ENCODE data around the gene CACNA2D3. TPM values are rescaled to one million over a fixed set of nuclear protein-coding genes. Genes with fewer than 3 reads are reported as not detected.

The CACNA2D3 gene
- total RNA-seq, 1 donor from 2014 or later = 3.6 TPM

GRCh38 chr3:54676087-54676486 is 553.7 kb downstream of the CACNA2D3 start:
- DNase-seq (no peak), ATAC-seq (no peak)
- Histone ChIP-seq H3K4me1 (no peaks in the 10 kb centered on the region), H3K4me3 (no peak overlapping the region), H3K27me3 (ENCODE audit: low read depth) (no peaks in the 10 kb centered on the region), H3K9me3 (no peaks in the 10 kb centered on the region), H3K27ac (no peak overlapping the region), H3K36me3 (no peaks in the 10 kb centered on the region)
- intact Hi-C loops (cut with DNase I) = no loop called here
- TF ChIP-seq, protein P1, sequence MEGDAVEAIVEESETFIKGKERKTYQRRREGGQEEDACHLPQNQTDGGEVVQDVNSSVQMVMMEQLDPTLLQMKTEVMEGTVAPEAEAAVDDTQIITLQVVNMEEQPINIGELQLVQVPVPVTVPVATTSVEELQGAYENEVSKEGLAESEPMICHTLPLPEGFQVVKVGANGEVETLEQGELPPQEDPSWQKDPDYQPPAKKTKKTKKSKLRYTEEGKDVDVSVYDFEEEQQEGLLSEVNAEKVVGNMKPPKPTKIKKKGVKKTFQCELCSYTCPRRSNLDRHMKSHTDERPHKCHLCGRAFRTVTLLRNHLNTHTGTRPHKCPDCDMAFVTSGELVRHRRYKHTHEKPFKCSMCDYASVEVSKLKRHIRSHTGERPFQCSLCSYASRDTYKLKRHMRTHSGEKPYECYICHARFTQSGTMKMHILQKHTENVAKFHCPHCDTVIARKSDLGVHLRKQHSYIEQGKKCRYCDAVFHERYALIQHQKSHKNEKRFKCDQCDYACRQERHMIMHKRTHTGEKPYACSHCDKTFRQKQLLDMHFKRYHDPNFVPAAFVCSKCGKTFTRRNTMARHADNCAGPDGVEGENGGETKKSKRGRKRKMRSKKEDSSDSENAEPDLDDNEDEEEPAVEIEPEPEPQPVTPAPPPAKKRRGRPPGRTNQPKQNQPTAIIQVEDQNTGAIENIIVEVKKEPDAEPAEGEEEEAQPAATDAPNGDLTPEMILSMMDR (IDR thresholded peaks at IDR 0.05) = no peak

GRCh38 chr3:54681706-54682105 is 559.4 kb downstream of the CACNA2D3 start:
- no peak for DNase-seq
- TF ChIP-seq, protein P1 (IDR thresholded peaks at IDR 0.05) = no peak
- no peaks in the 10 kb centered on the region for H3K4me1 ChIP-seq

DNA sequence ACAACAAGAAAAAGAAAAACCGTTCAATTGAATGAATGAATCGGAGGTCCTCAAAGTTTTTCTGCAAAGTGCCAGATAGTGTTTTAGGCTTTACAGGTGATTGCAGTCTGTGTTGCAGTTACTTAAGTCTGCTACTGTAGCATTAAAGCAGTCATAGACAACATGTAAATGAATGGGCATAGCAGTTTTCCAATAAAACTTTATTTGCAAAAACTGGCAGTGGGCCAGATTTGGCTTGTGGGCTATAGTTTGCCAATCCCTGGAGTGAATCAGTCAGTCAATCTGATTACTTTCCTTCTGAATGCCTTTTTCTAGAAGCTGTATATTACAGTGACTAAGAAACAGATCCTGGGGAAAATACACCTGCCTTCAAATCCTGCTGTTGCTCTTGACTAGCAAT is 562.9 kb downstream of the CACNA2D3 start:
- no peaks in the 10 kb centered on the region for H3K4me1 ChIP-seq
- DNase-seq (no peak), ATAC-seq (no peak)
- no peaks in the 10 kb centered on the region for H3K36me3 ChIP-seq
- TF ChIP-seq, protein P1 (IDR thresholded peaks at IDR 0.05) = no peak
- H3K4me3 ChIP-seq = no peak overlapping the region
- H3K27me3 ChIP-seq (ENCODE audit: low read depth) = no peaks in the 10 kb centered on the region
- intact Hi-C loops (cut with DNase I) = no loop called here
- no peak overlapping the region for H3K27ac ChIP-seq
- no peaks in the 10 kb centered on the region for H3K9me3 ChIP-seq

More at GRCh38 chr3:54681706-54682105, 559.4 kb downstream of the CACNA2D3 start:
- Histone ChIP-seq H3K27ac (no peak overlapping the region), H3K27me3 (ENCODE audit: low read depth) (no peaks in the 10 kb centered on the region), H3K36me3 (no peaks in the 10 kb centered on the region), H3K4me3 (no peak overlapping the region), H3K9me3 (no peaks in the 10 kb centered on the region)
- no peak for ATAC-seq
- intact Hi-C loops (cut with DNase I) = no loop called here

GRCh38 chr3:54691289-54691771 is 569.0 kb downstream of the CACNA2D3 start:
- no peaks in the 10 kb centered on the region for H3K9me3 ChIP-seq
- no peak overlapping the region for H3K4me3 ChIP-seq
- DNase-seq (no peak), ATAC-seq (peak in 1 of 2 donors; percentile 17)
- intact Hi-C loops (cut with DNase I) = no loop called here
- H3K27ac ChIP-seq = no peak overlapping the region
- TF ChIP-seq, protein P1 (IDR thresholded peaks at IDR 0.05) = no peak
- no peaks in the 10 kb centered on the region for H3K36me3 ChIP-seq
- no peaks in the 10 kb centered on the region for H3K27me3 ChIP-seq (ENCODE audit: low read depth)
- no peaks in the 10 kb centered on the region for H3K4me1 ChIP-seq

- Histone ChIP-seq H3K9me3 (no peaks in the 10 kb centered on the region), H3K4me1 (no peaks in the 10 kb centered on the region), H3K27ac (no peak overlapping the region), H3K4me3 (no peak overlapping the region), H3K27me3 (ENCODE audit: low read depth) (no peaks in the 10 kb centered on the region), H3K36me3 (no peaks in the 10 kb centered on the region)
- TF ChIP-seq, protein P1 (IDR thresholded peaks at IDR 0.05) = no peak
- ATAC-seq (no peak), DNase-seq (no peak)
- intact Hi-C loops (cut with DNase I) = no loop called here
Observed at GRCh38 chr3:54696313-54696712, 574.0 kb downstream of the CACNA2D3 start.

DNA sequence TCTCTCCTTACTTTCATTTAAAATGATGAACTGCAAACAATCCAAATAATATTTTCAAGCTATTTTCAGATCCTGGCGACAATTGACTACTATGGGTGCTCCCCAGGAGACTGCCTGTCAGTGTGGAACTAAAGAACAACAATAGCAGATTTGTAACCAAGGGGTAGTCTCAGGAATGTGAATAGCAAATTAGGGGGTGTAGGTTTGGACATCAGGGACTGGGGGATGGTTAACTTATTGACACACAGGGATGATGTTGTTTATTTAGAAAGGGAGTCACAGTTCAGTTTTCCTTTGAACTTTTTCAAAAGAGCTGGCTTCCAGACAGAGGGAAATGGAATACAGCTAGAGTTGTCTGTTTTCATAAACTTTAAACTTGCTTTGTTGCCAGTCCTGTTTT is 575.7 kb downstream of the CACNA2D3 start:
- TF ChIP-seq, protein P1 (IDR thresholded peaks at IDR 0.05) = no peak
- no peaks in the 10 kb centered on the region for H3K27me3 ChIP-seq (ENCODE audit: low read depth)
- ATAC-seq (no peak), DNase-seq (no peak)
- H3K4me3 ChIP-seq = no peak overlapping the region
- no peaks in the 10 kb centered on the region for H3K4me1 ChIP-seq
- no peaks in the 10 kb centered on the region for H3K36me3 ChIP-seq
- no peak overlapping the region for H3K27ac ChIP-seq
- intact Hi-C loops (cut with DNase I) = no loop called here
- no peaks in the 10 kb centered on the region for H3K9me3 ChIP-seq
